NT2/D1 (cell line): ENCODE measurements around the gene PDE9A.

Experiments
- SUZ12 ChIP-seq: IDR thresholded peaks from 2 replicates; pipeline ENCODE4 v1.6.1; 2011; ENCODE audit not compliant: insufficient read length, insufficient read depth; ENCODE audit errors: extremely low read depth
- YY1 ChIP-seq: IDR thresholded peaks from 2 replicates; pipeline ENCODE4 v1.6.1; 2011; ENCODE audit not compliant: insufficient read length, insufficient read depth

GRCh38 chr21:42607102-42607501 is 46.3 kb upstream of the PDE9A start:
- TF ChIP-seq YY1 (no peak), SUZ12 (no peak)
